ENCODE measurements around the gene PTPRO.

The PTPRO gene

DNA sequence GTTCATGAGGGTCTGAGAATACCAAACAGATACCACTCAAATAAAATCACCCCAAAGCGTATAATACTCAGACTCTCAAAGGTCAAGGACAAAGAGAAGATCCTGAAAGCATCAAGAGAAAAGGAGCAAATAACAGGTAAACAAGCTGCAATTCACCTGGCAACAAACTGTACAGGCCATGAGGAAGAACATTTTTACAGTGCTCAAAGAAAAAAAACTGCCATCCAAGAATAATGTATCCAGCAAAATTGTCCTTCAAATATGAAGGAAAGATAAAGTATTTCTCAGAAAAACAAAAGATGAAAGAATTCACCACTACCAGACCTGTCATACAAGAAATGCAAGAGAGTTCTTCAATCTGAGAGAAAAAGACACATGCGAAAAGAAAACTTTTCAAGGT is 206.4 kb downstream of the PTPRO start:
- no peak for DNase-seq

DNA sequence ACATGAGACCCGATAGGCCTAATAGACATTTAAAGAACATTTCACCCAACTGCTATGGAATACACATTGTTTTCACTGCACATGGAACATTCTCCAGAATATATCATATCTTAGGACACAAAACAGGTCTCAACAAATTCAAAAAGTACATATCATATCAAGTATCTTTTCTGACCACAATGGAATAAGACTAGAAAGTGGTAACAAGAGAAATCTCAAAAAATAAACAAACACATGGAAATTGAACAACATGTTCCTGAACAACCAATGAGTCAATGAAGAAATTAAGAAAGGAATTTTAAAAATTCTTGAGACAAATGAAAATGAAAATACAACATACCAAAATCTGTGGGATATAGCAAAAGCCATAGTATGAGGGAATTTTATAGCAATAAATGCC is 208.1 kb downstream of the PTPRO start:
- DNase-seq, result no peak

DNA sequence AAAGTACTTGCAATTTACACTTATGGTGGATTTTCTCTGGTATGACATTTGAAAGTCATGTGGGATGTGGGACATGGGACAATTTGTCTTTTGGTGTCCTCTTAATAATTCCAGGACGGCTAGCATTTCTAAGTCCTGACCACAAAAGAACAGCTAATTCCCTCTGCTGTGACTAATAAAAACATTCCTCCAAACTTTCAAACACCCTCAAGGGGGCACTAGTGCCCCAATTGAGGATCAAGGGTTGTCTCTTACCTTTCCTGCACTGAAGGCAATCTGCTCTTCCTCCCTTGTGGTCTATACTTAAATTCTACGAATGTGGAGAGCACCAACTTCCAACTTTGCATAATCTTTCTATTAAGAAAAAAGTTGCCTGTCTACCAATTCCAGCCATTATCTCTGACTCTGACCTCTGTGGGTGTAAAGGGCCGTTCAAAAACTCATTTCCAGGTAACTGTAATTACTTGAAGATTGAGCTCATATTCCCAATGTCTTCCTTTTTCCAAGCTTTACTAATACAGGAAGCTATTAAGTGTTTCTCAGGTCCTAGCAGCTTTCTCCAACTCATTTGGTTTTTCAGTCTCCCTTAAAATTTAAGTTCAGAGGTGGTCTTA is 210.2 kb downstream of the PTPRO start:
- DNase-seq, result no peak

DNA sequence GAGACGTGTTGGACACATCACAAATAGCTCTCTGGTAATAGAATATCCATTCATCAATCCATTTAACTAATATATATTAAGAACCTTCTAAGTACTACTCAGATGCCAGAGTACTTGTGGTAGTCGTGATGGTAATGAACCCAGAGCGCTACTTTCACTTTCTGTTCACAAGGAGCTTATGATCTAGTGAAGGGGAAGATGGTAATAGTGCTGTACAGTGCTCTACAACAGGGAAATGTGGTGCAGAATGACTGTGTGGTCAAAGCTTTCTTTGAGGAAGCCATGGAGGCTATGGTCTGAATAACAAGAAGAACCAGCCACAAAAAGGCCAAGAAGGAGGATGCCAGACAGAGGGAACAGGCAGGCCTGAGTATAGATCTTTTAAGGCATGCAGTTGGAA is 212.0 kb downstream of the PTPRO start:
- DNase-seq, result no peak

DNA sequence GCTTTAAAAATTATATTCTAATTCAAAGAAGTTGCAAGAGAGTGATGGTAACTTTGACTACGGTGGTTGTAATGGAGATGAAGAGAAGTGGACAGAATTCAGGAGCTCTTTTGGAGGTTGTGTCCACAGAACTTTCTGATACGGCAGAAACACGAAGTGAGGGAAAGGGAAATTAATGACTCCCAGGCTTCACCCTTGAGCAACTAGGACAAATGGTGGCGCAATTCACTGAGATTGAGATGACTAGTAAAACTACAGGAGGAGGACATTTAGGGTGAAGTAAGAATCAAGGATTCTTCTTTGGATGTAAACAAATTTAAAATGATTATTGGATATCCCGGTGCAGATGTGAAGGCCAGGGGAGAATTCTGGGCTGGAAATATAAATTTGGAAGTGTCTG is 212.6 kb downstream of the PTPRO start:
- no peak for DNase-seq

DNA sequence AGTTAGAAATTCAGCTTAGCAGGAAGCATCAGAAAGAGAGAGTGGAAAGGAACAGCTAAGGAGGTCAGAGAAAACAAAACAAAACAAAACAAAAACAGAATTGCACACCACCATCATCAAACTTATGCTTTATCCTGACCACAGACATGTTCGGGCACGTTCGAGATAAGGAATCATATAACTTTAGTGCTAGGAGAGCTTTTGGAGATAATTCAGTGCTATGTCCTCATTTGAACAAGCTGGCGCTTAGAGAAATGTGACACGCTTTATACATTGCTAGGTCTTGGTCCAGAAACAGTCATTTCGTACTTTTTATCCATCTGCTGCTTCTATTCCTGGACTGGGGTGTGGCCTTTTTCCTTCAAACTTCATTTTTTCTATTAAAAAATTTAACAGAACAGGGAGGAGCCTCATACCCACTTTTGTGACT is 213.1 kb downstream of the PTPRO start:
- no peak for DNase-seq

DNA sequence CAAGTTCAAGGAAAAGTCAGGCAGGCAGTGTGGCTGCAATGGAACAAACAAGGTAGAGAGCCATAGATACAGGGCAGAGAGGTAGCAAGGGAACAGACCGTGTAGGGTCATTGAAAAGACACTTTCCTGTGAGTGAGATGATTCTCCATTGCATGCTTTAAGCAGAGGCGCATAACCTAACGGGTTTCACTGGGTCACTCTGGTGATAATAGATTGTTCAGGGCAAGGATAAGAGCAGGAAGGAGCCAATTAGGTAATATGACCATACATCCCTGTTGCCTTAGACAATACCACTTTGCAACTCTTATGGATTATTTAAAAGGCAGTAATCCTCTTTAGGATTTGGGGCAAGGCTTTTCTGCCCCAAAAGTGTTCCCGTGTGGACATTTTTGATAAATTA is 214.1 kb downstream of the PTPRO start:
- DNase-seq, result no peak

DNA sequence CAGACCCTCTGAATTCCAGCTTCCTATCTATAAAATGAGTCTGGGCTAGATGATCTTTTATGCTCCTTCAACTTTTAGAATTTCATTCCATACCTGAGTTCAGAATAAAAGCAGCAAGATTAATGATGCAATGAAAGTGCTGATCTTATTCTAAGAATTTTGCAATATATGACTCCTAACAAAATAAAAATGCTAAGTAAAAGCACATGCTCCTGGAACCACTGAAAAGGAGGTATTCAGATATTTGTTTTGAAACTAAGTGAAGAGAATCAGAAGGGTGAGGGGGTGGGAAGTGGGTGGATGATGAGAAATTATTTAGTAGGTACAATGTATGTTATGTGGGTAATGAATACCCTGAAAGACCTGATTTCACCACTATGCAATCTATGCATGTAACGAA is 216.6 kb downstream of the PTPRO start:
- no peak for DNase-seq

DNA sequence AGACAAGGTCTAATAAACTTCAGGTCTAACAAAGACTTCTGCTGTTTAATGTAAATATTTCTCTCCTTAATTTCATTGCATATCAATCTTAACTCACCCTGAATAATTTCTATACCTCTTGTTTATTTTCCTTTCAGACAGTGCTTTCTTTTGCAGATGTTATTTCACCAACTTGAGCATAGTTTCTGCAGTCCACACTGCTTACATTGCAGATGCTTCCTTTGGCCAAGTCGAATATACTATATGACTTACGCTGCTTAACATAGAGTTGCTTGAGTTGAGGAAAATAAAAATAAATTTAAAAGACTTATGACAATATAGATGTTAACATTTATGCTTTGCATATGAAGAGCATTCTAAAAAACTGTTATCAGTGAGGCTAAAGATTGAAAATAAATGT is 217.7 kb downstream of the PTPRO start:
- no peak for DNase-seq

DNA sequence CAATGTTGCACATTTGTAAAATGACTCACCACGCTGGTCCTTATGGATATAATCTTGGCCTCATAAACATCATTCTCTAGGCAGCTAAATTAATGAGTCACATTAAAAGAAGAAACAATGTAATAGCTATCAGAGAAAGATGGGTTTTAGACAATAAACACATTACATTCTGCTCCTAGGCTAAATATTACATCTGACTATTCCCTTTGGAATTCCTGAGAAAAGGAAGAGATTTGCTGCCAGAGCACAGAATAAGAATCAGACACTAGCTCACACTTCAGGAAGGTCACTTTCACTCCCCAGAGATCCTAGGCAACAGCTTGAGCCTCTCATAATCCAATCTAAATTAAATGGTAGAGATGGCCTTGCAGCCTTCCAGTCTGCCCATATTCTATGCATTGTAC is 218.2 kb downstream of the PTPRO start:
- DNase-seq, result no peak

DNA sequence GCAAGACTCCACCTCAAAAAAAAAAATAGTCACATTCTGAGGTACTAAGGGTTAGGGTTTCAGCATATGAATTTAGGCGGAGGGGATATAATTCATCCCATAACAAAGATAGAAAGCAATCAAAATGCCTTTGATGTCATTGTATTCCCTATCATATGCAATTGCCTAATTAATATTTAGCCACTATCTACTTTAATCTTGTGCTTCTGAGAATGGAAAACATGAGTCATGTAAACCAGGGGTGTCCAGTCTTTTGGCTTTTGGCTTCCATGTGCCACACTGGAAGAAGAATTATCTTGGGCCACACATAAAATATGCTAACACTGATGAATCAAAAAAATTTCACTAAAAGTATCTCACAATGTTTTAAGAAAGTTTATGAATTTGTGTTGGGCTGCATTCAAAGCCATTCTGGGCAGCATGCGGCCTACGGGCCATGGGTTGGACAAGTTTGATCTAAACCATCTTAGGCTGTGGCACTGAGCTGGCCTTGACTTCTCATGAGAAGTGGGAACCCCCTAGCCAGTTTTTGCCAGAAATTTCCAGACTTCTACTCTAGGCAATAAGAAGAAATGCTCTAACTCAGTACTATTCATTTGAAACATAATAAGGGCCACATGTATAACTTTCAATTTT is 219.8 kb downstream of the PTPRO start:
- no peak for DNase-seq

DNA sequence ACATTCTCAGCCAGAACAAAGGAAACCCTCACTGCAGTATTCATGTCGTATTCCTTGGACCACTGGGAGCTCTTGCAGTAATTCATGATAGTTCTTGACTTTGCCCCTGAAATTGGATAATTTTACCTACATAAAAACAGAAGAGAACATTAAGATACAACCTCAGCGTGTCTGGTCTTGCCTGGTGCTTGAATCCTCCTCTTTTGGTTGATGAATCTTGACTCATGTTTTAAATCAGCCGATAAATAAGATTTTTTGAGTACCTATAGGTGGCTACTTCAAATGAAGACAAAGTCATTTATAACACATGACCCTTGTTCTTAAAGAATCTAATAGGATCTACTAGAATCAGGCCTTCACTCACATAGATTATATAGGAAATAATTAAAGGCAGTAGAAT is 221.0 kb downstream of the PTPRO start:
- DNase-seq, result no peak

DNA sequence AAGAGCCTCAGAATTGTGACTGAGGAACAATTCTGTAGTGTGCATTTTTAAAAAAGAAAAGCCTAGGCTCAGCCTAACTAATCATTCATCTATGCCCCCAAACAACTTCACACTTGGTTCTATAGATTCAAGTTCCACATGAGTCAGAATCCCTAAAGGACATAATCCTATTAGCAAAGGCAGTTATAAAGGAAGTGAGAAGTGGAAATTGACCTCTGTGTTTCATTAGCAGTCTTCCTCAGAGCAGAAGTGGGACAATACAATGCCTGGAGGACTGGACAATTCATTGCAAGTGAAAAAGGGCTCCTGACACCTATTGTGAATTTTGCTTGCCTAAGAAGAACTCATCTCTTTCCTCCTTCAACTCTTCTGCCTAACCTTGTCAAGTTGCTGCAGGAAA is 222.3 kb downstream of the PTPRO start:
- no peak for DNase-seq

DNA sequence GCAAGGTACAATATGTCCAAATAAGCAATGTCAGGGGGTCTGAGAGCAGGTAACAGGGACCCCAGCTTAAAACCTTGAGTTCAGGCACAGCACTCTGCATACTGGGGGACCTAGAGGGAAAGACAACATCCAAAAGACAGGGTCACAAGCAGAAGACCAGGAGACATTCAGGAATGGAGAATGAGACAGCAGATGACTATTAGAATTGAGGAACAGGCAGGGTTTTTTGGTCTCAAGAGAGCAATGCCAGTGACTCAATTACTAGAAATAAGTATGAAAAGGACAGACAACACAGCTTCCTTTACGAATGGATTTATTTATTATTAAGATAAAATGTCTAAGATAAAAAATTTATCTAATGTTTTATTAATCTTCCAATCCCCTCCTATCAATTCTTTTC is 223.0 kb downstream of the PTPRO start:
- no peak for DNase-seq

DNA sequence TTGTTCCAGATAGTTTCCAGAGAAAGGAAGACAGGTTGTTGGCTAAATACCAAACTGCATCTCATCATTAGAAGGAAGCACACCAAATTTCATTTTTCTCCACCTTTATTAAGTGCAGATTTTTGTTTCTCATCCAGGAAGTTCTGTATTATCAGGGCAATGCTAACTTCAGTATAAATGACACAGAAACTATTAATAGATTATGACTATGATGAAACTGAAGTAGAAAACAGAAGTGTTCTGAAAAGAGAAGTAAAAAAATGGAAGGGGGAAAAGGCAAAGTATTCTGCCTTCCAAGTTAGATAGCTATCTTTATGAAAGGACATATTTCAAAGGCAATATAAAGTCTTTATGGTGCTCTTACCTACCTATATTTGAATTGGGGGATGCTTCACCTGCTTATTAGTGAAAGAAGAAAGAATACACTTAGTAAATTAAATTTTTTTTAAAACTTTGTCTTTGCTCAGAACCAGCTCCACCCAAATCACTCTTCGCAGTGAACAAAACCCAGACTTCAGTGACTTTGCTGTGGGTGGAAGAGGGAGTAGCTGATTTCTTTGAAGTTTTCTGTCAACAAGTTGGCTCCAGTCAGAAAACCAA is 223.9 kb downstream of the PTPRO start:
- no peak for DNase-seq

DNA sequence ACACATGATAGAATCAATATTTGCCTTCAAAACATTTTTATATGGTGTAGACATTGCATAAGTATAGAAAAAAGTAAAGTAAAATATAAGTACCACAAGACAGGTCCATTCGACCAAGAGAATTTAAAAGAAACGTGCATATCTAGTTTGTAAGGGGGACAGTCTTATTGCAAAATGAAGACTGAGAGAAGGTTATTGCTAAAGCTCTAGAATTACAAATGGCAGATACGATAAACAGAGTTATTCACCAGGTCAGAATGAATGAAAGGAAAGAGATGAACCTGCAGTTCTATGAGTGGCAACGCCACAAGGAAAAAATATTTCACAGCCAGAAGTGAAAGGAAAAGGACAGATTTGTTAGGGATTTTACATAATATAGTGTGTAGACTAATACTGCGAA is 224.8 kb downstream of the PTPRO start:
- DNase-seq, result no peak

DNA sequence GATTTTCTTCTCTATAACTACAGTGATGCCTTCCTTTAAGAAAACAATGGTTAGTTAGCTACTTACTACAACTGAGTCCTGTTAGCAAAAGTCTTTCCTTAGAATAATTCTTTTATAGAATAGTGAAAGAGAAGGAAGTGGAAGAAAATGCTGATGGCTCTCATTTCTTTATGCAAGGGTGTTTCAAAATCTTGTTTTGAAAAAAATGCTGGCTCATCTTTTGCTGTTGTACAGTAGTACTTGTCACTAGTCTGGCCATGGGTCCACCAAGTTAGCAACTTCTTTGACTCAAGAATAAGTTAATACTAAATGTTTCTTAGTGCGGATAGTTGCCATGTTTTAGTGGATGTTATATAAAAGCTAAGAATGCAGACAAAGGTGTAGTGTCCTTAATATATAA is 225.4 kb downstream of the PTPRO start:
- DNase-seq, result no peak

DNA sequence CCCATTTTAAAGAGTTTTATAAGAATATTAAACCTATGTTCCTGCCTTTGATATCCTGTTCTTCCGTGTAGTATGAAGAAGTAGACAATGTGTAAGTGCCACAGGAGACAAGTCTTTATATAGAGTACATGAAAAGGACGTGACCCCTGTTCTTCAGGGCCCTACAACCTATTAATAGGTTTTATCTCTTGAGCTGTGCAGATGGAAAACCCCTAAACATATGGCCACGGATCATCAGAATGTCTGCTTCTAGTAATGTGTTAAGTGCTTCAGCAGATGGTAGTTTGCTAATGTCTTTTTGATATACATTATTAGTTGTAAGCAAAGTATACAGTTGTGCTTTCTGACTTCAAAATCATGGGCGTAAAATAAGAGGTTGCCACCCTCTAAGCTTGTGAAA is 228.5 kb downstream of the PTPRO start:
- DNase-seq, result no peak

DNA sequence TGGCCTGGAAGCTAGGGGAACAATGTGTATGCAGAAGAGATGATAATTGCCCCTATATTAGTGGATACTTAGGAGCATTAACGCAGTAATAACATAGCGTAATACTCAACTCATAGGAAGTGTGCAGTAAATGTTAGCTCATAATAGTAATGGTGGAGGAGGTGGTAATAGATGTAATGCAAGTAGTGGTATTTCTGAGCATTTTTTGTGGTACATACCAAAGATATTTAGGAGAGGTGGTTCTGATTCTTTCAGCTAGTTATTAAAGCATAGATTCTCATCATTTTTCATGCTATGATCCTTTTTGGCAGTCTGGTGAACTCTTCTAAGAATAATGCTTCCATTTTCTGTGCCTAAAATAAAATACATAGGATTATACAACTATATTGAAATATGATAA is 233.1 kb downstream of the PTPRO start:
- DNase-seq, result no peak

DNA sequence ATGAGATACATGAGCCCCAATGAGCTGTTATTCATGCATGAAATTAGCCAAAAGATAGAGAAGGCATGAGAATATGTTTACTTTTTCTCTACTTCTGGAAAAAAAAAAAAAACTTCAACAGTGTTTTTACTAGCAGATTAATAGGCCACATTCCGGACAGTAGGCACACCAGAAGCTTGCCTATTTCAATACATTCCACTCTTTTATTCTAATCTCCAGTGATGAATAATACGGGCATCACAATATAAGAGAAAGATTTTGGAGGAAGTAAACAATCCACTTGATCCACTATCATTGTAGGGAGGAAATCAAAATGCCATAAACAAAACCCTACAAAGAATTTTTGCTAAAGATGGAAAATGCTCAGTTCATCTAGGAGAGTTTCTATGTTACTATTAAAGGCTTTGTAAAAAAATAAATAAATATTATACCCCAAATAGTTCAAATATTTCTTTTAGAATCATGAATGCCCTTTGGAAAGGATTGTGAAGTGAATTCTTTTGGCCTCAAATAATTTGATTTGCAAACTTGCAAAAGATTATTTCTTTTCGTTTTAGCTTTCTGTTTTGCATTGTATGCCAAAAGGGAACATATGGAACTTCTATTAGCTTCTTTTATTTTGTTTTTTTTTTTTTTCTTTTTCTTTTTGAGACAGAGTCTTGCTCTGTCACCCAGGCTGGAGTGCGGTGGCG is 234.2 kb downstream of the PTPRO start:
- DNase-seq, result no peak

DNA sequence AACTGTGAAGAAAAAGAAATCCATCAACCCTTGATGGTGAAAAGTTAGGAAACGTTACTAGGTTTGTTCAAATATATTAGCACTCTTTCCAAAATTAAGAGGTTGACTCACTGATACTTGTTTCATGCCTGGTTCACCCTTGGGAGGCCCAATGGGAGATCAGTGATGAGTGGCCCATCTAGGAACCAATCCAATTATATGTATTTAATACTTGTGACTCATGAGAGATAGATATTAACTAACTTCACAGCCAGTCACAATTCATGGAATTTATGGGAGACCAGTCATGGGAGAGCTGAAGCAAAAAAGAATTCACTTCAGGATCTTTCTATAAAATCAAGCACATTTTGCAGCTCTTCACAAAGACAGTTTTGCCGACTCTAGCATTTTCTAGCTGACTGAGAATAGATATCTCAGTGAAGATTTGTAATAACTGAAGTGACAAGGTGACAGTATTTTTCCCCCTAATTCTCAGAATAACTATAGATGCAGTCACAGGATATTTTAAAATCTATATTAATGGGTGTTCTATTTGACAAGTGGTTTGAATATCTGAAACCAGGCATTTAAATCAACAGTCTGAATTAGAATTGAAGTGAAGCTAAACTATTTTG is 236.7 kb downstream of the PTPRO start:
- no peak for DNase-seq

DNA sequence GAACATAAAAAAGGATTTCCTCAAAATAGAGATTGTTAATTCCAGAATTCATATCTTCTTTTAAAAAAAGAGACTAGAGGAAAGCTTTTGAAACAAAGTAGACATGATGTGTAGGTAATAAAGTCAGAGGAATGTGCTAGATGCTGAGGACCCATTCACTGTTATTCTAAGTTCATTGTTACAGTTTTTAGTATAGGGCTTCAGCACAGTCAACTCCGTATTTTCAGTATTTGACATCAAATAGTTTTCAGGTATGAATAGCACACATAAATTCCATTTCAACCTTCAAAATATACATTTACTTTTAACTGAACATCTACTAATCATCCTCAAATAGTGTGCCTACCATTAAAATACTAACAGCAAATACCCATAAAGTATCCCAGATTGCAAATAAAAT is 239.1 kb downstream of the PTPRO start:
- no peak for DNase-seq

DNA sequence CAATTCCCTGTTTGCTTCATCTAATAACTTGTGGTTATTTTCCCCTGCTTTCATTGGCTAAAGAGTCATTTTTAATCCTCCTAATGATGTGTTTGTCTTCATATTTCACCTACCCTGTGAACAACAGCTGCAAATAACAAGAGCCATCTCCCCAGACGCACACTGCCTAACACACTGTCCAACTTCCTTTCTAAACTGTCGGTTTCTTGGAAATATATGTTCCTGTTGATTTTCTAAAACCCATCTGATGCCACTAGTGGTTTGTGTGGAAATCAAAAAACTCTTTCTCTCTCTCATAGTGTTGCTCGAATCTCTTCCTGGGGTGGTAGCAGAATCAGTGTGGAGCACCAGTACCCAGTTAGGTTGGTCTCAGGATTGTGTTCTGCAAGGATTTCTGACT is 240.0 kb downstream of the PTPRO start:
- DNase-seq, result no peak

DNA sequence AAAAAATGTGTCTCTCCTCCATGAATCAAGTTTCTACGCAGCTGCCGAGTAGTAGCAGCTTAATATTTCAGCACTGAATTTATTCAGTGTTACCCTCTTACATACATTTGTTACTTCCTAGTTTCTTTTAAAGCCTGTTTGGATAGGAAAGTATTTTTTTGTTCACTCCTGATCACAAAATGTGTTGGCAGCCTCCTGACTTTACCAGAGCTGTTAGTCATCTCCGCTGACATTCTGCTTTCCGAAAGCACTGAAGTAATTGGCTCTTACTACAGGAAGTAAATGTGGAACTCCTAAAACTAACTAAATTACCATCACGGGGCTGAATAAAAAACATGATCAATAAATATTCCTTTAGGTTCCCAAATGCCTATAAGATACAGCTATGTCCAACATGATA is 241.4 kb downstream of the PTPRO start:
- no peak for DNase-seq
